A673 (cell line): ENCODE measurements around the gene ROR2. TPM values are rescaled to one million over a fixed set of nuclear protein-coding genes. Genes with fewer than 3 reads are reported as not detected.

Experiments used
- BruUV-seq: library from RNA; stranded (reverse); fragments of 400-500 nt; replicated peaks from 2 replicates; lab custom pipeline; 2021; lab: Mats Ljungman, UMichigan
- CTCF ChIA-PET: fragments of 300-600 bp; sonication (Branson Sonifier 250); formaldehyde crosslinking; loops from one replicate; lab custom pipeline; 2022; ENCODE audit warnings: antibody characterized with exemption; lab: Charles Lee
- POLR2A ChIA-PET: fragments of 300-600 bp; sonication (Branson Sonifier 250); formaldehyde crosslinking; loops from one replicate; lab custom pipeline; 2022; ENCODE audit warnings: antibody characterized with exemption; ENCODE audit not compliant: low non-redundant PET; lab: Charles Lee
- DNase-seq: peaks from one replicate; pipeline ENCODE4 v3.0.0-alpha.2; 2015; ENCODE audit warnings: low spot score
- H3K27ac ChIP-seq: fragments of 200-600 bp; sonication (generic); 2 replicates; pipeline ENCODE4 v1.5.1; 2016; ENCODE audit warnings: mixed run types, low read depth, mild to moderate bottlenecking, mixed read lengths, antibody characterized with exemption, low read length; ENCODE audit not compliant: poor library complexity, severe bottlenecking
- H3K27me3 ChIP-seq: fragments of 200-600 bp; sonication (generic); replicated peaks from 2 replicates; pipeline ENCODE4 v1.6.1; 2017; ENCODE audit warnings: mixed run types, low read depth, mild to moderate bottlenecking, mixed read lengths, antibody characterized with exemption, low read length; ENCODE audit not compliant: insufficient read depth, poor library complexity
- H3K36me3 ChIP-seq: fragments of 200-600 bp; sonication (generic); 2 replicates; pipeline ENCODE4 v1.6.1; 2016; ENCODE audit warnings: mixed run types, mild to moderate bottlenecking, mixed read lengths, antibody characterized with exemption, low read length; ENCODE audit not compliant: insufficient read depth, poor library complexity, severe bottlenecking
- H3K4me1 ChIP-seq: fragments of 200-600 bp; sonication (generic); 2 replicates; pipeline ENCODE4 v1.6.1; 2017; ENCODE audit warnings: mixed run types, mild to moderate bottlenecking, mixed read lengths, antibody characterized with exemption, low read length; ENCODE audit not compliant: insufficient read depth, poor library complexity, severe bottlenecking
- H3K4me3 ChIP-seq: fragments of 200-600 bp; sonication (generic); 2 replicates; pipeline ENCODE4 v1.5.1; 2016; ENCODE audit warnings: low read depth, mixed run types, mild to moderate bottlenecking, mixed read lengths, low read length; ENCODE audit not compliant: poor library complexity, severe bottlenecking
- H3K9me3 ChIP-seq: fragments of 200-600 bp; sonication (generic); 2 replicates; pipeline ENCODE4 v1.6.1; 2016; ENCODE audit warnings: mixed run types, low read depth, mild to moderate bottlenecking, mixed read lengths, antibody characterized with exemption, low read length; ENCODE audit not compliant: poor library complexity, severe bottlenecking
- EZH2 ChIP-seq: fragments of 200-600 bp; sonication (generic); IDR thresholded peaks from 2 replicates; pipeline ENCODE4 v1.6.1; 2017; ENCODE audit warnings: borderline replicate concordance, low read depth, mild to moderate bottlenecking, mixed read lengths, antibody characterized with exemption, low read length; ENCODE audit not compliant: poor library complexity, severe bottlenecking
- intact Hi-C: fragments of 100-400 bp; cut with micrococcal nuclease; formaldehyde crosslinking; loops from one replicate; pipeline ENCODE4 v1.10.0; 2022; ENCODE audit not compliant: unreplicated experiment
- total RNA-seq: library from RNA; stranded (reverse); gene quantifications from 2 replicates; pipeline ENCODE4 v1.2.3, GENCODE V29; 2021
- TF ChIP-seq, protein P1 (sequence below): fragments of 300-800, 200-600 bp; sonication (generic); conservative IDR thresholded peaks from 2 replicates; pipeline ENCODE4 v1.5.1; 2017; ENCODE audit warnings: low read depth, mild to moderate bottlenecking, antibody characterized with exemption, low read length, moderate library complexity, mixed read lengths

Gene ROR2
- total RNA-seq, 1 experiment from 2014 or later = 12.3 TPM

GRCh38 chr9:91820126-91820750 is 129.8 kb downstream of the ROR2 start:
- intact Hi-C loops = no loop called here
- TF ChIP-seq EZH2 = no peak
- TF ChIP-seq, protein P1, sequence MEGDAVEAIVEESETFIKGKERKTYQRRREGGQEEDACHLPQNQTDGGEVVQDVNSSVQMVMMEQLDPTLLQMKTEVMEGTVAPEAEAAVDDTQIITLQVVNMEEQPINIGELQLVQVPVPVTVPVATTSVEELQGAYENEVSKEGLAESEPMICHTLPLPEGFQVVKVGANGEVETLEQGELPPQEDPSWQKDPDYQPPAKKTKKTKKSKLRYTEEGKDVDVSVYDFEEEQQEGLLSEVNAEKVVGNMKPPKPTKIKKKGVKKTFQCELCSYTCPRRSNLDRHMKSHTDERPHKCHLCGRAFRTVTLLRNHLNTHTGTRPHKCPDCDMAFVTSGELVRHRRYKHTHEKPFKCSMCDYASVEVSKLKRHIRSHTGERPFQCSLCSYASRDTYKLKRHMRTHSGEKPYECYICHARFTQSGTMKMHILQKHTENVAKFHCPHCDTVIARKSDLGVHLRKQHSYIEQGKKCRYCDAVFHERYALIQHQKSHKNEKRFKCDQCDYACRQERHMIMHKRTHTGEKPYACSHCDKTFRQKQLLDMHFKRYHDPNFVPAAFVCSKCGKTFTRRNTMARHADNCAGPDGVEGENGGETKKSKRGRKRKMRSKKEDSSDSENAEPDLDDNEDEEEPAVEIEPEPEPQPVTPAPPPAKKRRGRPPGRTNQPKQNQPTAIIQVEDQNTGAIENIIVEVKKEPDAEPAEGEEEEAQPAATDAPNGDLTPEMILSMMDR = no peak
- CTCF ChIA-PET = no interaction called here
- DNase-seq = no peak
- POLR2A ChIA-PET = no interaction called here
- Histone ChIP-seq H3K4me3 (no peak overlapping the region), H3K36me3 (no peaks in the 10 kb centered on the region), H3K9me3 (no peaks in the 10 kb centered on the region), H3K27me3 (no peaks in the 10 kb centered on the region), H3K27ac (no peak overlapping the region), H3K4me1 (peaks cover 10% of the 10 kb centered on the region)
- no TSS peak for BruUV-seq

DNA sequence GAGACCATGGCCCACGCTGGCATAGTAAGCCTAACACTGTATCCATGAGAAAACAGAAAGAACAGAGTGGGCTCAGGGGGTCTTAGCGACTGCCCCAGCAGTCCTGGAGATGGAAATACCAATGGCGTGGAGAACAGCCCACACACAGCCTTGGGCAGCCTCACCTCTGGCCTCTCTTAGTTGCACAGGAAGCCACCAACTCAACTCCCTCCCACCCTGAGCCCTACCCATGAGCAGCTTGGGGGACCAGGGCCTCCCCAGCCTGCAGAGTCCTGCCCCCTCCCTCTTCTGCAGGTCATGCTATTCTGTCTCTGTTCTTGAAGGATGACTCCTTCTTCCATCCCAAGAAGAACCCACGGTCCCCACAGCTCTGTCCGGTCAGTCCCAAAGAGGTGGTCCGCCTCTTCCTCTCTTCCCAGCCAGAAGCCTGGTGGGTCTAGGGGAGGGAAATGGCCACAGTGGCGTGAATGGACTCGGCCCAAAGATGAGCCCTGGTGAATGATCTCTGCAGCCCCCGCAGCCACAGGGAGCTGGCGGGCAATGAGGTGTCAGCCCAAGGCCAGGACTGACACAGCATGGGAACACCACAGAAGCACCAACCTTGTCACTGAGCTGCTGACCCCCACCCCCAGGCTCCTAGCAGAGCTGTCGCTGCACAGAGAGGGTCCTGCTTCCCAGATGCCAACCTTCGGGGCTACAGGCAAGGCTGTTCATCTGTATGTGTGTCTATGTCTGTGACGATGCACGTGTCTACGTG is 131.2 kb downstream of the ROR2 start:
- Histone ChIP-seq H3K27ac (no peak overlapping the region), H3K4me3 (no peak overlapping the region), H3K36me3 (no peaks in the 10 kb centered on the region), H3K4me1 (peaks cover 10% of the 10 kb centered on the region), H3K27me3 (no peaks in the 10 kb centered on the region), H3K9me3 (no peaks in the 10 kb centered on the region)
- DNase-seq = no peak
- intact Hi-C loops = no loop called here
- ChIA-PET POLR2A (no interaction called here), CTCF (no interaction called here)
- no TSS peak for BruUV-seq
- TF ChIP-seq EZH2 = no peak
- TF ChIP-seq, protein P1 = no peak

- peak overlapping the region; percentile 5 for H3K27ac ChIP-seq
- CTCF ChIA-PET = no interaction called here
These were observed 131.8 kb downstream of the ROR2 start for GRCh38 chr9:91818225-91818585.

More at GRCh38 chr9:91818225-91818585, 131.8 kb downstream of the ROR2 start:
- TF ChIP-seq, protein P1 = no peak
- no peak for TF ChIP-seq EZH2
- intact Hi-C loops = no loop called here
- no peak for DNase-seq
- Histone ChIP-seq H3K9me3 (no peaks in the 10 kb centered on the region), H3K36me3 (no peaks in the 10 kb centered on the region), H3K27me3 (no peaks in the 10 kb centered on the region), H3K4me1 (peaks cover 10% of the 10 kb centered on the region), H3K4me3 (no peak overlapping the region)
- no TSS peak for BruUV-seq
- POLR2A ChIA-PET = no interaction called here
